H1 (cell line): Measurements from ENCODE around the gene YLPM1. TPM values are rescaled to one million over a fixed set of nuclear protein-coding genes. Genes with fewer than 3 reads are reported as not detected.

ENCODE experiments used
- HDAC2 ChIP-seq, 2 experiments: fragments of 300-600 bp in 1 of 2; sonication (generic) in 1 of 2; IDR thresholded peaks; 2 replicates each; pipeline ENCODE4 v1.6.1; 2011 to 2012; ENCODE audit warnings: low read depth in 2 of 2, low read length in 2 of 2, mild to moderate bottlenecking in 2 of 2, moderate library complexity in 2 of 2, borderline replicate concordance in 1 of 2, inconsistent platforms in 1 of 2
- TCF12 ChIP-seq: IDR thresholded peaks from 2 replicates; pipeline ENCODE4 v1.6.1; 2011; ENCODE audit warnings: low read depth, mild to moderate bottlenecking, low read length
- polyA plus RNA-seq, 7 experiments: library from polyadenylated mRNA; depleted of rRNA in 3 of 7; stranded (reverse) in 5 of 7; unstranded in 2 of 7; fragments of >200 nt in 5 of 7; fragments of 200-250 nt in 2 of 7; gene quantifications; 1 replicate in 5 of 7; 2 replicates in 1 of 7; 4 replicates in 1 of 7; pipeline versions ENCODE4 v1.2.1 to v1.2.3, GENCODE V29; 2011 to 2013; ENCODE audit warnings: missing spikeins in 2 of 7, mixed read lengths in 2 of 7
- total RNA-seq: library from RNA; stranded (reverse); fragmentation: NEBNext Ultra II Directional; extraction: Animal tissue kit (Norgen Biotek cat#: 25700); gene quantifications from 2 replicates; pipeline ENCODE4 v1.2.1, GENCODE V29; 2021

YLPM1 gene
- total and polyA plus RNA-seq, 2 of the 8 experiments (the other 6 are each of a cell fraction or from before 2014, with no cell fraction given): 13.5 to 71.7 TPM

DNA sequence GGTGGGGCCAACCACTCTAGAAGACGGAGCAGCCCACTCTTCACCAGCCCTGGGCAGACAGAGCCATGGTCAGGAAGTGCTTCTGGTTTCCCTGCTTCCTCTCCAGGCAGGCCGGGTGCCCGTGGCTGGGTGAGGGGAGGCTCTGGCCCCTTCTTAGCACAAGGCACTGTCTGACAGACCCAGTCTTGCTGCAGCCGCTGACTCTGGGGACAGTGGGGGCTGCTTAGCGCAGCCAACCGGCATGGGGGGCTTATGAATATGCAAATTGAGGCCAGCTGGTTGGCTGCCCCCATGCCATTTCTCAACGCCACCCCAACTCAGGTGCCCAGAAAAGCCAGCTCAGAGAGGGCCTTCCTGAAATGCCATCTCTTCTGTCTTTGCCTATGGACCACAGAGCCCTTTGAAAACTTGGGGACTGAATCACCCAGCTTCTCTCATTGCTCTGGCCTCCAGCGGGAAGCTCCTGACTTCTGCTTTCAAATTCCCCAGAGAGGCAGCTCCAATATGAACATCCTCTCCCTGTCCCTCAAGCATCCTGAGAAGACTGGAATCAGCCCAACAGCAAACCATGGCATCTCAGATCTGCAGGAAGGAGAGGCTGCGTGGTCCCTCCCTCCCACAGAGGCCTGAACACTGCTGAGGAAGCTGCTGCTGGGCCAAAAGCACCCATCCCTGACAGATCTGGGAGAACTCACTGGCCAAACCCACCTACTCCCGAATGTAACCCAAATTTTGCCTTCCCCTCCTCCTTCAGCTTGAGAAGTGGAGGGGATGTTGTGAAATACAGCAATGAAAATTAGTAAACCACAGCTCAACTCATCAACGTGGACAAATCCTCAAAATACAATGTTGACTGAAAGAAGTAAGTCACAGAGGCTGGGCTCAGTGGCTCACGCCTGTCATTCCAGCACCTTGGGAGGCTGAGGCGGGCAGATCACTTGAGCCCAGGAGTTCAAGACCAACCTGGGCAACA, 113.1 kb downstream of the YLPM1 start, which contains the start of gene PROX2 (continued):
- TF ChIP-seq TCF12 (no peak), HDAC2 (IDR thresholded peaks at IDR 0.05; ENCODE audit: borderline replicate concordance in 1 of 2, low read depth in 2 of 2, low read length in 2 of 2) (no peak)
